ENCODE measurements around the gene PAX8. TPM values are rescaled to one million over a fixed set of nuclear protein-coding genes. Genes with fewer than 3 reads are reported as not detected.

Gene PAX8
- total RNA-seq, 1 experiment from 2014 or later, result 0.15 TPM

GRCh38 chr2:113246606-113247005, 32.1 kb downstream of the PAX8 start:
- no peaks in the 10 kb centered on the region for H3K27me3 ChIP-seq (ENCODE audit: control insufficient read depth, insufficient read depth, low read length)
- in situ Hi-C loops (cut with HindIII; ENCODE audit: low pct_unique_long_range_greater_than_20kb, low sequenced_read_pairs) (no loop called here), intact Hi-C loops (cut with micrococcal nuclease; ENCODE audit: unreplicated experiment) (loop anchor here (5.0 kb wide), 1 partner anchor 44 kb away; no protein-coding TSS in a partner anchor)
- BruUV-seq (replicated peaks), result no TSS peak
- DNase-seq (ENCODE audit: low read depth, low spot score) (no peak), ATAC-seq (no peak)
- H3K9me3 ChIP-seq (ENCODE audit: control insufficient read depth, insufficient read depth, low read depth, low read length), result no peaks in the 10 kb centered on the region
- ChIA-PET CTCF (no interaction called here), POLR2A (no interaction called here)
- TF ChIP-seq REST (IDR thresholded peaks at IDR 0.05; ENCODE audit: insufficient read depth in 1 of 2, low read depth in 2 of 2, low read length in 1 of 2), result no peak
- TF ChIP-seq POLR2AphosphoS5 (IDR thresholded peaks at IDR 0.05; ENCODE audit: low read depth, low read length), result no peak
- no peak for TF ChIP-seq CTCF (IDR thresholded peaks at IDR 0.05)
- TF ChIP-seq SIN3A (IDR thresholded peaks at IDR 0.05; ENCODE audit: borderline replicate concordance, insufficient read depth, low read depth, low read length), result no peak
- no peak for TF ChIP-seq TCF7L2 (IDR thresholded peaks at IDR 0.05; ENCODE audit: low read depth, low read length)
- no peaks in the 10 kb centered on the region for H3K36me3 ChIP-seq (ENCODE audit: control insufficient read depth, insufficient read depth, low read length)
- H3K27ac ChIP-seq (ENCODE audit: low read length), result no peak overlapping the region
- no peaks in the 10 kb centered on the region for H3K4me1 ChIP-seq (ENCODE audit: control insufficient read depth, insufficient read depth, low read length)
- H3K4me3 ChIP-seq (ENCODE audit: low read depth in 2 of 2, low read length in 2 of 2), result no peak overlapping the region

GRCh38 chr2:113245276-113245711, 33.4 kb downstream of the PAX8 start:
- TF ChIP-seq CTCF (IDR thresholded peaks at IDR 0.05) (no peak), REST (IDR thresholded peaks at IDR 0.05; ENCODE audit: insufficient read depth in 1 of 2, low read depth in 2 of 2, low read length in 1 of 2) (no peak), TCF7L2 (IDR thresholded peaks at IDR 0.05; ENCODE audit: low read depth, low read length) (no peak), POLR2AphosphoS5 (IDR thresholded peaks at IDR 0.05; ENCODE audit: low read depth, low read length) (no peak)
- no TSS peak for BruUV-seq (replicated peaks)

More at GRCh38 chr2:113245276-113245711, 33.4 kb downstream of the PAX8 start:
- DNase-seq (ENCODE audit: low read depth, low spot score) (no peak), ATAC-seq (no peak)
- no peaks in the 10 kb centered on the region for H3K9me3 ChIP-seq (ENCODE audit: control insufficient read depth, insufficient read depth, low read depth, low read length)
- H3K36me3 ChIP-seq (ENCODE audit: control insufficient read depth, insufficient read depth, low read length), result no peaks in the 10 kb centered on the region
- ChIA-PET POLR2A (no interaction called here), CTCF (interaction anchor here (1.0 kb wide), 1 partner anchor 41 kb away, joined by 3 read pairs; no protein-coding TSS in a partner anchor)
- intact Hi-C loops (cut with micrococcal nuclease; ENCODE audit: unreplicated experiment) (loop anchor here (5.0 kb wide), 1 partner anchor 43 kb away; no protein-coding TSS in a partner anchor), in situ Hi-C loops (cut with HindIII; ENCODE audit: low pct_unique_long_range_greater_than_20kb, low sequenced_read_pairs) (no loop called here)
- no peak overlapping the region for H3K27ac ChIP-seq (ENCODE audit: low read length)
- H3K4me1 ChIP-seq (ENCODE audit: control insufficient read depth, insufficient read depth, low read length), result peaks cover 13% of the 10 kb centered on the region
- H3K4me3 ChIP-seq (ENCODE audit: low read depth in 2 of 2, low read length in 2 of 2), result no peak overlapping the region
- H3K27me3 ChIP-seq (ENCODE audit: control insufficient read depth, insufficient read depth, low read length), result no peaks in the 10 kb centered on the region

All from Panc1 (cell line).